Lung (tissue), 12 donors: ENCODE measurements around the gene GPR141. TPM values are rescaled to one million over a fixed set of nuclear protein-coding genes. Genes with fewer than 3 reads are reported as not detected.
A peak's percentile ranks its signal among the peaks of the same experiment; 100 is the strongest.

Source experiments
- ATAC-seq: fragments of 200-7000 bp; cut with Tn5 transposase; one replicate; pipeline ENCODE4 v1.9.1; 2020; ENCODE audit warnings: moderate number of reproducible peaks; ENCODE audit not compliant: insufficient read depth, low FRiP score
- DNase-seq, 3 donors: peaks; one replicate each; pipeline ENCODE4 v3.0.0-alpha.2; 2013 to 2017
- H3K27ac ChIP-seq, 2 donors: one replicate each; pipeline ENCODE4 v1.5.1; 2013; ENCODE audit warnings: mild to moderate bottlenecking in 2 of 2, moderate library complexity in 2 of 2, control low read depth in 1 of 2, inconsistent platforms in 1 of 2, low read depth in 1 of 2, low read length in 1 of 2
- H3K27me3 ChIP-seq, 3 donors: one replicate each; pipeline ENCODE4 v1.5.1; 2013; ENCODE audit warnings: low read length in 2 of 3; ENCODE audit not compliant: control insufficient read depth in 3 of 3, insufficient read depth in 3 of 3
- H3K36me3 ChIP-seq, 4 donors: one replicate each; pipeline ENCODE4 v1.5.1; 2013; ENCODE audit warnings: low read length in 4 of 4, mild to moderate bottlenecking in 1 of 4, moderate library complexity in 1 of 4; ENCODE audit not compliant: control insufficient read depth in 4 of 4, insufficient read depth in 4 of 4
- H3K4me1 ChIP-seq, 5 donors: one replicate each; pipeline ENCODE4 v1.5.1; 2013; ENCODE audit warnings: low read length in 5 of 5, mild to moderate bottlenecking in 2 of 5, moderate library complexity in 1 of 5; ENCODE audit not compliant: control insufficient read depth in 5 of 5, insufficient read depth in 5 of 5
- H3K4me3 ChIP-seq: one replicate; pipeline ENCODE4 v1.5.1; 2013; ENCODE audit warnings: mild to moderate bottlenecking, control low read depth, moderate library complexity
- H3K9ac ChIP-seq, 2 donors: one replicate each; pipeline ENCODE4 v1.5.1; 2013; ENCODE audit warnings: low read length in 2 of 2, control low read depth in 1 of 2; ENCODE audit not compliant: insufficient read depth in 1 of 2
- H3K9me3 ChIP-seq, 4 donors: one replicate each; pipeline ENCODE4 v1.5.1; 2013; ENCODE audit warnings: low read length in 3 of 4, mild to moderate bottlenecking in 1 of 4, moderate library complexity in 1 of 4; ENCODE audit not compliant: control insufficient read depth in 4 of 4, insufficient read depth in 3 of 4
- WGBS, 2 donors: extraction: QIAGEN DNeasy Blood & Tissue Kit; methylation state at CpG; one replicate each; pipeline ENCODE4 v1.1.7; 2013; 5-methylcytosine and 5-hydroxymethylcytosine counted together
- polyA plus RNA-seq, 2 donors: library from polyadenylated mRNA; stranded (reverse); fragments of 200-250 nt; gene quantifications; one replicate each; pipeline ENCODE4 v1.2.1, GENCODE V29; 2013
- total RNA-seq, 2 donors: library from RNA; depleted of rRNA in 1 of 2; stranded (reverse); fragments of >200 nt in 1 of 2; gene quantifications; one replicate each; pipeline ENCODE4 v1.2.1, GENCODE V29; 2014 to 2021
- TF ChIP-seq, protein P1 (sequence below): IDR thresholded peaks from 2 replicates; pipeline ENCODE4 v1.5.1; 2012; ENCODE audit warnings: mild to moderate bottlenecking; ENCODE audit errors: control extremely low read depth, extremely low read depth
- donor health status: control.
- donor health status: control.
- donor health status: Bipolar disorder and iron deficiency.
- donor health status: healthy.
- donor health status: DM: yes; HTN: yes; CAD: no.

GPR141 gene
- total and polyA plus RNA-seq, 4 donors, result 0.39 to 8.7 (median 4.7) TPM

DNA sequence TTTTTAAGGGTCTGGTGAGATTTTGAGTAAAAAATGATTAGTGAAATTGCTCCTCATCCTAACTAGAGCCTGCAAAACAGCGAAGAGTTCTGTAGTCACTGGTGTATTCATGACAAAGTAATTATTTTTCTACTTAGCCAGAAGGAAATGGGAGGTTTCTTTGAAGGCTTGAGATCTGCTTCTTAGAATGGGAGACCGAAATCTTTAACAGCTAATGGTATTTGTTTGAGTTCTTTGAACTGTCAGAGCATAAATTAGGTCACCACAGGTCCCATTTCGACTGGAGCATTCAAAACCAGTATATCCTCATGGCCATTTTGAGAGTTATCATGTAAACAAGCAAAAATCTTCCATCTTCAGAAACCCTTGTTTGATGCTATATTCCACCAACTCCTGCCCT, 87.8 kb downstream of the GPR141 start:
- Histone ChIP-seq H3K27ac (no peak overlapping the region), H3K36me3 (no peaks in the 10 kb centered on the region), H3K4me1 (peaks cover 0 to 14% (median 0%) of the 10 kb centered on the region in 5 donors), H3K27me3 (no peaks in the 10 kb centered on the region), H3K9ac (no peak overlapping the region), H3K4me3 (no peak overlapping the region), H3K9me3 (peaks cover 0 to 4% (median 2%) of the 10 kb centered on the region in 4 donors)
- no peak for ATAC-seq
- peak in 1 of 3 donors; percentile 40 for DNase-seq
- TF ChIP-seq, protein P1, sequence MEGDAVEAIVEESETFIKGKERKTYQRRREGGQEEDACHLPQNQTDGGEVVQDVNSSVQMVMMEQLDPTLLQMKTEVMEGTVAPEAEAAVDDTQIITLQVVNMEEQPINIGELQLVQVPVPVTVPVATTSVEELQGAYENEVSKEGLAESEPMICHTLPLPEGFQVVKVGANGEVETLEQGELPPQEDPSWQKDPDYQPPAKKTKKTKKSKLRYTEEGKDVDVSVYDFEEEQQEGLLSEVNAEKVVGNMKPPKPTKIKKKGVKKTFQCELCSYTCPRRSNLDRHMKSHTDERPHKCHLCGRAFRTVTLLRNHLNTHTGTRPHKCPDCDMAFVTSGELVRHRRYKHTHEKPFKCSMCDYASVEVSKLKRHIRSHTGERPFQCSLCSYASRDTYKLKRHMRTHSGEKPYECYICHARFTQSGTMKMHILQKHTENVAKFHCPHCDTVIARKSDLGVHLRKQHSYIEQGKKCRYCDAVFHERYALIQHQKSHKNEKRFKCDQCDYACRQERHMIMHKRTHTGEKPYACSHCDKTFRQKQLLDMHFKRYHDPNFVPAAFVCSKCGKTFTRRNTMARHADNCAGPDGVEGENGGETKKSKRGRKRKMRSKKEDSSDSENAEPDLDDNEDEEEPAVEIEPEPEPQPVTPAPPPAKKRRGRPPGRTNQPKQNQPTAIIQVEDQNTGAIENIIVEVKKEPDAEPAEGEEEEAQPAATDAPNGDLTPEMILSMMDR, result no peak
- WGBS, 2 donors, result 56 to 61% methylated on average over 3 of the region's 3 CpGs

DNA sequence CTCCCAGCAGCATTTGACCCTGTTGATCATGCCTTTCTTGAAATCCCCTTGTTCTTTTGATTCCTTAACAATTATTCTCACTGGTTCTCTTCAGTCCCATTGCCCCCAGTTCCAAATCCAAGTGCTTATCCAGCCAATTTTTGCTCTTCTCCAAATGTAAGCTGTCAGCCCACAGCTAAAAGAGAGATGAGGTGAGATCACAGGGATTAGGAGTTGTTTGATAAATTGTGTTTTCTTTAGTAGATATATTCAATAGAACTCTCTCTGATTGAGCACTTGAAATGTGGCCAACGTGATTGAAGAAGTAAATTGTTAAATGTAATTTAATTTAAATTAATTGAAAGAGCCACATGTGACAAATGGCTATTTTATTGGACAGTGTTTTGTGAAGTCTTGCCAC, 88.2 kb downstream of the GPR141 start:
- no peak overlapping the region for H3K9ac ChIP-seq
- peaks cover 0 to 6% (median 3%) of the 10 kb centered on the region in 4 donors for H3K9me3 ChIP-seq
- WGBS, 2 donors, result 63 to 78% methylated on average over 1 of the region's 1 CpG
- no peaks in the 10 kb centered on the region for H3K36me3 ChIP-seq
- H3K27ac ChIP-seq, result no peak overlapping the region
- H3K4me3 ChIP-seq, result no peak overlapping the region
- no peaks in the 10 kb centered on the region for H3K27me3 ChIP-seq
- H3K4me1 ChIP-seq, result peaks cover 0 to 14% (median 0%) of the 10 kb centered on the region in 5 donors
- DNase-seq (peak; percentile 15 to 77 (median 77)), ATAC-seq (no peak)
- TF ChIP-seq, protein P1, result no peak

DNA sequence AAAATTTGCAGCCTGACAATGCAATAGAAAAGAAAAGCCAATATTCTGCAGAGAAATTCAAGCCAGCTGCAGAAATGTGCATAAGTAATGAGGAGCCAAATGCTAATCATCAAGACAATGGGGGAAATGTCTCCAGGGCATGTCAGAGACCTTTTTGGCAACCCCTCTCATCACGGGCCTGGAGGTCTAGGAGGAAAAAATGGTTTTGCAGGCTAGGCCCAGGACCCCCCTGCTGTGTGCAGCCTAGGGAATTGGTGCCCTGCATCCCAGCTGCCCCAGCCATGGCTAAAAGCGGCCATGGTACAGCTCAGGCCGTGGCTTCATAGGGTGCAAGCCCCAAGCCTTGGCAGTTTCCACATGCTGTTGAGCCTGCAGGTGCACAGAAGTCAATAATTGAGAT, 92.4 kb downstream of the GPR141 start:
- H3K9me3 ChIP-seq, result peaks cover 0 to 6% (median 4%) of the 10 kb centered on the region in 4 donors
- no peak overlapping the region for H3K27ac ChIP-seq
- DNase-seq, result no peak
- WGBS, 2 donors, result 74 to 92% methylated on average over 3 of the region's 3 CpGs
- H3K4me1 ChIP-seq, result peaks cover 0 to 14% (median 0%) of the 10 kb centered on the region in 5 donors
- H3K9ac ChIP-seq, result no peak overlapping the region
- no peaks in the 10 kb centered on the region for H3K27me3 ChIP-seq
- ATAC-seq, result no peak
- H3K4me3 ChIP-seq, result no peak overlapping the region
- H3K36me3 ChIP-seq, result no peaks in the 10 kb centered on the region
- TF ChIP-seq, protein P1, result no peak

DNA sequence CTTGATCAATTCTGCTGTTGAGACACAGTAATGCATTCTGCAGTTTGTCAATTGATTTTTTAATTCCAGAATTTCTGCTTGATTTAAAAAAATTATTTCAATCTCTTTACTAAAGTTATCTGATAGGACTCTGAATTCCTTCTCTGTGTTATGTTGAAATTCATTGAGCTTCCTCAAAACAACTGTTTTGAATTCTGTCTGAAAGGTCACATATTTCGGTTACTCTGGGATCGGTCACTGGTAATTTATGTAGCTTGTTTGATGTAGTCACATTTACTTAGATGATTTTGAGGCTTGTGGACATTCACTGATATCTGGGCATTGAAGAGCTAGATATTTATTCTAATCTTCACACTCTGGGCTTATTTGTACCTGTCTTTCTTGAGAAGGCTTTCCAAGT, 97.6 kb downstream of the GPR141 start:
- 48 to 66% methylated on average over 2 of the region's 2 CpGs for WGBS, 2 donors
- H3K4me1 ChIP-seq, result no peaks in the 10 kb centered on the region
- no peak overlapping the region for H3K9ac ChIP-seq
- ATAC-seq, result no peak
- no peaks in the 10 kb centered on the region for H3K27me3 ChIP-seq
- no peaks in the 10 kb centered on the region for H3K36me3 ChIP-seq
- TF ChIP-seq, protein P1, result no peak
- DNase-seq, result no peak
- no peak overlapping the region for H3K27ac ChIP-seq
- H3K9me3 ChIP-seq, result peaks cover 0 to 3% (median 2%) of the 10 kb centered on the region in 4 donors
- no peak overlapping the region for H3K4me3 ChIP-seq
